Esophagus muscularis mucosa (tissue), 4 donors: ENCODE results near the gene RFFL. TPM values are rescaled to one million over a fixed set of nuclear protein-coding genes. Genes with fewer than 3 reads are reported as not detected.

Source experiments
- DNase-seq: peaks from one replicate; pipeline ENCODE4 v3.0.0-alpha.2; 2017; ENCODE audit errors: extremely low spot score
- H3K27ac ChIP-seq, 4 donors: fragments of 200-600 bp; sonication (generic); replicated peaks in 1 of 4; 1 replicate in 3 of 4; 2 replicates in 1 of 4; pipeline ENCODE4 v1.5.1; 2016 to 2019; ENCODE audit warnings: mild to moderate bottlenecking in 1 of 4
- H3K27me3 ChIP-seq, 4 donors: fragments of 200-600 bp; sonication (generic); one replicate each; pipeline versions ENCODE4 v1.5.1 to v1.6.0; 2016 to 2019
- H3K36me3 ChIP-seq, 4 donors: fragments of 200-600 bp; sonication (generic); one replicate each; pipeline ENCODE4 v1.5.1; 2016 to 2019
- H3K4me1 ChIP-seq, 4 donors: fragments of 200-600 bp; sonication (generic); one replicate each; pipeline ENCODE4 v1.5.1; 2016 to 2019
- H3K4me3 ChIP-seq, 4 donors: fragments of 200-600 bp; sonication (generic); 1 replicate in 2 of 4; 2 replicates in 2 of 4; pipeline ENCODE4 v1.5.1; 2016 to 2019; ENCODE audit warnings: mild to moderate bottlenecking in 4 of 4, moderate library complexity in 1 of 4
- H3K9me3 ChIP-seq, 4 donors: fragments of 200-600 bp; sonication (generic); 1 replicate in 3 of 4; 2 replicates in 1 of 4; pipeline ENCODE4 v1.5.1; 2016 to 2019
- EP300 ChIP-seq: sonication (generic); formaldehyde crosslinking; IDR thresholded peaks from one replicate; pipeline ENCODE4 v1.6.1; 2017; ENCODE audit warnings: antibody characterized with exemption
- POLR2A ChIP-seq: fragments of 450-650 bp; IDR thresholded peaks from one replicate; pipeline ENCODE4 v1.6.1; 2017; ENCODE audit warnings: antibody characterized with exemption, moderate library complexity, mild to moderate bottlenecking, low read depth
- POLR2AphosphoS5 ChIP-seq, 2 donors: sonication (generic); formaldehyde crosslinking; IDR thresholded peaks; one replicate each; pipeline ENCODE4 v1.6.1; 2017; ENCODE audit warnings: antibody characterized with exemption in 2 of 2
- WGBS: methylation state at CpG from one replicate; pipeline ENCODE4 v1.1.5; 2018; 5-methylcytosine and 5-hydroxymethylcytosine counted together
- intact Hi-C: fragments of 100-400 bp; cut with DNase I; formaldehyde crosslinking; loops from one replicate; pipeline ENCODE4 v1.15.1; 2023
- total RNA-seq, 4 donors: library from RNA; depleted of rRNA; stranded (reverse); fragments of >200 nt; gene quantifications; one replicate each; pipeline versions ENCODE4 v1.1.0 to v1.2.1, GENCODE V29; 2016
- TF ChIP-seq, protein P1 (sequence below), 3 experiments: fragments of 200-600 bp in 2 of 3; fragments of 450-650 bp in 1 of 3; sonication (generic) in 2 of 3; IDR thresholded peaks; one replicate each; pipeline ENCODE4 v1.5.1; 2017 to 2019; ENCODE audit warnings: antibody characterized with exemption in 3 of 3, mild to moderate bottlenecking in 2 of 3, moderate library complexity in 1 of 3

Gene RFFL
- total RNA-seq, 4 donors from 2014 or later, result 19.5 to 40.9 (median 33.3) TPM

DNA sequence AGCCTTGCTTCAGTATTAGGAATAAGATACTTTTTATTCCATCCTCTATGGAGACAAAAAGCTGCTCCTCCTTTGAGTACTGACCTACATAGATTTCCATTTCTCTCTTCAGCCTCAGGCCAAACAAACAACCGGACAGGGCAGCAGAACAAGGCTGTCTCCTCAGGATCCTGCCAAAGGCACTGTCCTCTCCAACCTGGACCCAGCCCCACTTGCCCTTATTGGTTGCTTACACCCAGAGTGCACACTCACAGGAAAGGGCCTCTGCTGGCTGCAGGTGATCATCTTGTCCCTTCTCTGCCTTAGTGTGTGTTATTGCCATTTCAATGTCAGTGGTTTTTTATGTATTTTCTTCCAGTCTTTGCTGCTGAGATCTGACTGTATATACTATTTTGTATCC is 56.5 kb downstream of the RFFL start:
- Histone ChIP-seq H3K27me3 (no peaks in the 10 kb centered on the region), H3K36me3 (peaks cover 5 to 96% (median 62%) of the 10 kb centered on the region in 4 donors), H3K4me3 (no peak overlapping the region), H3K9me3 (no peaks in the 10 kb centered on the region), H3K4me1 (peaks cover 6 to 20% (median 17%) of the 10 kb centered on the region in 4 donors), H3K27ac (no peak overlapping the region)
- intact Hi-C loops, result no loop called here
- 71% methylated on average over 1 of the region's 1 CpG for WGBS
- DNase-seq, result no peak
- TF ChIP-seq EP300 (no peak), POLR2AphosphoS5 (IDR thresholded peaks at IDR 0.05) (no peak), POLR2A (no peak)
- TF ChIP-seq, protein P1, sequence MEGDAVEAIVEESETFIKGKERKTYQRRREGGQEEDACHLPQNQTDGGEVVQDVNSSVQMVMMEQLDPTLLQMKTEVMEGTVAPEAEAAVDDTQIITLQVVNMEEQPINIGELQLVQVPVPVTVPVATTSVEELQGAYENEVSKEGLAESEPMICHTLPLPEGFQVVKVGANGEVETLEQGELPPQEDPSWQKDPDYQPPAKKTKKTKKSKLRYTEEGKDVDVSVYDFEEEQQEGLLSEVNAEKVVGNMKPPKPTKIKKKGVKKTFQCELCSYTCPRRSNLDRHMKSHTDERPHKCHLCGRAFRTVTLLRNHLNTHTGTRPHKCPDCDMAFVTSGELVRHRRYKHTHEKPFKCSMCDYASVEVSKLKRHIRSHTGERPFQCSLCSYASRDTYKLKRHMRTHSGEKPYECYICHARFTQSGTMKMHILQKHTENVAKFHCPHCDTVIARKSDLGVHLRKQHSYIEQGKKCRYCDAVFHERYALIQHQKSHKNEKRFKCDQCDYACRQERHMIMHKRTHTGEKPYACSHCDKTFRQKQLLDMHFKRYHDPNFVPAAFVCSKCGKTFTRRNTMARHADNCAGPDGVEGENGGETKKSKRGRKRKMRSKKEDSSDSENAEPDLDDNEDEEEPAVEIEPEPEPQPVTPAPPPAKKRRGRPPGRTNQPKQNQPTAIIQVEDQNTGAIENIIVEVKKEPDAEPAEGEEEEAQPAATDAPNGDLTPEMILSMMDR (IDR thresholded peaks at IDR 0.05), result no peak

DNA sequence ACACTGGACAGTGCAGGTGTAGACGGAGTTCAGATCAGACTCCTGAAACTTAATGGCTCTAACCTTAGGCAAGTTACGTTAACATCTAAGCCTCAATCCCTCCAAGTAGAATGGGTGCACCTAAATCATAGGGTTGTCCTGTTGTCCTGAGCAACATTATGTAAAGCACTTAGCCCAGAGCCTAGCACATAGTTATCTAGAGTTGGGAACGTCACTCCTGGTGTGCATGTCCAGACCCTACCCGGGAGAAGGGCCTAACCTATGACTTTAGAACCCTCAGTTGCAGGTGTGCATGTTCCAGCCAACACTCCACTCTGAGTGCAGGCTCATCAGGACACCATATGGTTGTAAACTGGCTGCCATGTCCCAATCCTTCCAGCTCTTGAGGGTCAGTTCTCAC is 57.2 kb downstream of the RFFL start:
- Histone ChIP-seq H3K4me3 (no peak overlapping the region), H3K36me3 (peaks cover 0 to 96% (median 62%) of the 10 kb centered on the region in 4 donors), H3K4me1 (peaks cover 6 to 26% (median 23%) of the 10 kb centered on the region in 4 donors), H3K27me3 (no peaks in the 10 kb centered on the region), H3K27ac (peak overlapping the region in 1 of 4 donors; percentile 6), H3K9me3 (no peaks in the 10 kb centered on the region)
- 87% methylated on average over 4 of the region's 4 CpGs for WGBS
- TF ChIP-seq POLR2A (no peak), EP300 (no peak), POLR2AphosphoS5 (IDR thresholded peaks at IDR 0.05) (no peak)
- TF ChIP-seq, protein P1 (IDR thresholded peaks at IDR 0.05), result no peak
- no peak for DNase-seq
- intact Hi-C loops, result no loop called here

DNA sequence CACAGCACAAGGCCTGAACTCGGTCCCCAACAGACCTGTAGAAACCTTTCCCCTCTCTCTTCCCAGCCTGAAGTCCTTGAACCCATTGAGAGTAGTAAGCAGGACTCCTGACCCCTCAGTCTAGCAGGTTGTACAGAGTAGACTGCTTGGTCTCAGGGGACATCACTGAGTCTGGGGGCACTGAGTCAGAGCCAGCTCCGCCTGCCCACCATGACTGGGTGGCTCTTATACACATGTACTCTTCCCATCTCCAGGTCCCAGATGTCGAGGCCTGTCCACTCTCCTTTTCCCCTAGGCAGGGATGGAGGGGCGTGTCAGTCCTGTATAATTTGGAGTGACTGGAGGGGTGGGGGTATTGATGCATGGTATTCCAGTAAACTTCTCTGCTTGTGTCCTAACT is 59.7 kb downstream of the RFFL start:
- peaks cover 0 to 99% (median 62%) of the 10 kb centered on the region in 4 donors for H3K36me3 ChIP-seq
- WGBS, result 90% methylated on average over 2 of the region's 4 CpGs
- intact Hi-C loops, result no loop called here
- H3K9me3 ChIP-seq, result no peaks in the 10 kb centered on the region
- peaks cover 6 to 42% (median 33%) of the 10 kb centered on the region in 4 donors for H3K4me1 ChIP-seq
- H3K27ac ChIP-seq, result peak overlapping the region in 3 of 4 donors; percentile 62 to 73 (median 66)
- no peaks in the 10 kb centered on the region for H3K27me3 ChIP-seq
- no peak for TF ChIP-seq POLR2AphosphoS5 (IDR thresholded peaks at IDR 0.05)
- no peak for TF ChIP-seq EP300
- TF ChIP-seq, protein P1 (IDR thresholded peaks at IDR 0.05), result no peak
- no peak for TF ChIP-seq POLR2A
- H3K4me3 ChIP-seq, result no peak overlapping the region
- no peak for DNase-seq

DNA sequence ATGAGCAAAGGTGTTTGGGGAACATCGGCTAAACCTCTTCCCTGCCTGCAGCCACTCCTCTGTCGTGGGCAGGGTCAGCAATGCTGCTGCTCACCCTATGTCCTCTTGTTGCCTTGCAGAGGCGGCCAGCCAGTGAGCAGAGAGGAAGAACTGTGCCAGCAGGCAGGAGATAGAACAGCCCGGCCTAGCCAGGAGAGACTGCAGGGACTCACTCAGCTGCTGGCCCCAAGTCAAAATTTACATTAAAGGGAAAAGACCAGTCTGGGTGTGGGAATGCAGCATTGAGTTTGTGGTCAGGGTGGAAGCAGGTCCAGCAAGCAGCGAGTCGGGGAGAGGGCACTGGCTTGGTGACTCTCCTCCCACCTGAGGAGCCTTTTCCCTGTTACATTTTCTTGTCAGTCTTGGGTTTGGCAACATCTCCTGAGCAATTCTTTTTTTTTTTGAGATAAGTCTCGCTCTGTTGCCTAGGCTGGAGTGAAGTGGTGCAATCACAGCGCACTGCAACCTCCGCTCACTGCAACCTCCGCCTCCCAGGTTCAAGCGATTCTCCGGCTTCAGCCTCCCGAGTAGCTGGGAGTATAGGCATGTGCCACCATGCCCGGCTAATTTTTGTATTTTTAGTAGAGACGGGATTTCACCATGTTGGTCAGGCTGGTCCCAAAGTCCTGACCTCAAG is 60.5 kb downstream of the RFFL start:
- Histone ChIP-seq H3K4me3 (no peak overlapping the region), H3K36me3 (peaks cover 0 to 97% (median 64%) of the 10 kb centered on the region in 4 donors), H3K27me3 (no peaks in the 10 kb centered on the region), H3K4me1 (peaks cover 12 to 49% (median 40%) of the 10 kb centered on the region in 4 donors), H3K27ac (peak overlapping the region; percentile 62 to 73 (median 64)), H3K9me3 (no peaks in the 10 kb centered on the region)
- no peak for DNase-seq
- intact Hi-C loops, result no loop called here
- TF ChIP-seq POLR2AphosphoS5 (IDR thresholded peaks at IDR 0.05), result peak; percentile 33 to 52
- TF ChIP-seq EP300, result no peak
- TF ChIP-seq, protein P1 (IDR thresholded peaks at IDR 0.05), result no peak
- WGBS, result 70% methylated on average over 15 of the region's 15 CpGs
